HepG2 (cell line): Measurements from ENCODE around the gene ACTN4. TPM values are rescaled to one million over a fixed set of nuclear protein-coding genes. Genes with fewer than 3 reads are reported as not detected.

ENCODE experiments used
- ATRX ChIP-seq: sonication (generic); formaldehyde crosslinking; IDR thresholded peaks from 2 replicates; pipeline ENCODE4 v1.4.0; 2020; ENCODE audit warnings: missing genetic modification reagents, borderline replicate concordance
- BORCS8-MEF2B ChIP-seq: sonication (generic); formaldehyde crosslinking; IDR thresholded peaks from 2 replicates; pipeline ENCODE4 v1.8.0; 2022; ENCODE audit warnings: mild to moderate bottlenecking, missing genetic modification reagents
- BRF2 ChIP-seq: sonication (generic); formaldehyde crosslinking; IDR thresholded peaks from 2 replicates; pipeline ENCODE4 v1.8.1; 2022; ENCODE audit warnings: mild to moderate bottlenecking, missing genetic modification reagents
- DPF2 ChIP-seq: sonication (generic); formaldehyde crosslinking; IDR thresholded peaks from 2 replicates; pipeline ENCODE4 v1.4.0; 2020; ENCODE audit warnings: mild to moderate bottlenecking, low read depth, missing genetic modification reagents, borderline replicate concordance
- FOSL1 ChIP-seq: sonication (generic); formaldehyde crosslinking; IDR thresholded peaks from 2 replicates; pipeline ENCODE4 v1.9.0; 2021; ENCODE audit warnings: missing genetic modification reagents, borderline replicate concordance
- FOXA1 ChIP-seq, 2 experiments: fragments of 450-650 bp in 1 of 2; sonication (generic) in 1 of 2; formaldehyde crosslinking in 1 of 2; IDR thresholded peaks; 2 replicates each; pipeline versions ENCODE4 v1.4.0 to v1.6.1; 2016 to 2020; ENCODE audit warnings: missing genetic modification reagents in 1 of 2
- GZF1 ChIP-seq: sonication (generic); formaldehyde crosslinking; IDR thresholded peaks from 2 replicates; pipeline ENCODE4 v1.5.1; 2020; ENCODE audit warnings: mild to moderate bottlenecking, missing genetic modification reagents
- KLF6 ChIP-seq: IDR thresholded peaks from 2 replicates; pipeline ENCODE4 v1.8.0; 2016; ENCODE audit warnings: missing biosample characterization, missing genetic modification reagents
- MAF1 ChIP-seq: sonication (generic); formaldehyde crosslinking; IDR thresholded peaks from 2 replicates; pipeline ENCODE4 v1.5.0; 2020; ENCODE audit warnings: missing genetic modification reagents, borderline replicate concordance
- MXD1 ChIP-seq: sonication (generic); formaldehyde crosslinking; IDR thresholded peaks from 2 replicates; pipeline ENCODE4 v1.4.0; 2020; ENCODE audit warnings: mild to moderate bottlenecking, missing genetic modification reagents
- NFKB2 ChIP-seq: sonication (generic); formaldehyde crosslinking; IDR thresholded peaks from 2 replicates; pipeline ENCODE4 v1.4.0; 2020; ENCODE audit warnings: missing genetic modification reagents, borderline replicate concordance
- SMAD3 ChIP-seq: sonication (generic); formaldehyde crosslinking; IDR thresholded peaks from 2 replicates; pipeline ENCODE4 v1.4.0; 2020; ENCODE audit warnings: missing genetic modification reagents
- SP4 ChIP-seq: sonication (generic); formaldehyde crosslinking; IDR thresholded peaks from 2 replicates; pipeline ENCODE4 v1.8.1; 2023; ENCODE audit warnings: mild to moderate bottlenecking, missing genetic modification reagents
- SSRP1 ChIP-seq: IDR thresholded peaks from 2 replicates; pipeline ENCODE4 v1.6.1; 2016; ENCODE audit warnings: control low read depth
- TARDBP ChIP-seq: sonication (generic); formaldehyde crosslinking; IDR thresholded peaks from 2 replicates; pipeline ENCODE4 v1.8.0; 2022; ENCODE audit warnings: mild to moderate bottlenecking, missing genetic modification reagents
- TEAD3 ChIP-seq: optimal IDR thresholded peaks from 2 replicates; pipeline ENCODE3; 2016; ENCODE audit warnings: borderline replicate concordance
- ZFP36L2 ChIP-seq: sonication (generic); formaldehyde crosslinking; IDR thresholded peaks from 2 replicates; pipeline ENCODE4 v1.4.0; 2020; ENCODE audit warnings: missing genetic modification reagents
- ZNF160 ChIP-seq: sonication (generic); formaldehyde crosslinking; IDR thresholded peaks from 2 replicates; pipeline ENCODE4 v1.8.0; 2022; ENCODE audit warnings: mild to moderate bottlenecking, inconsistent platforms, missing genetic modification reagents
- ZNF33B ChIP-seq: sonication (generic); formaldehyde crosslinking; IDR thresholded peaks from 2 replicates; pipeline ENCODE4 v1.5.1; 2020; ENCODE audit warnings: mild to moderate bottlenecking, missing genetic modification reagents
- ZNF446 ChIP-seq: sonication (generic); formaldehyde crosslinking; IDR thresholded peaks from 2 replicates; pipeline ENCODE4 v1.5.0; 2020; ENCODE audit warnings: mild to moderate bottlenecking, missing genetic modification reagents
- ZNF574 ChIP-seq: sonication (generic); formaldehyde crosslinking; IDR thresholded peaks from 2 replicates; pipeline ENCODE4 v1.4.0; 2020; ENCODE audit warnings: missing genetic modification reagents
- ZNF691 ChIP-seq: sonication (generic); formaldehyde crosslinking; IDR thresholded peaks from 2 replicates; pipeline ENCODE4 v1.4.0; 2020; ENCODE audit warnings: missing genetic modification reagents, low read depth, mild to moderate bottlenecking, borderline replicate concordance
- ZNF720 ChIP-seq: sonication (generic); formaldehyde crosslinking; IDR thresholded peaks from 2 replicates; pipeline ENCODE4 v1.4.0; 2020; ENCODE audit warnings: missing genetic modification reagents
- ZNF761 ChIP-seq: sonication (generic); formaldehyde crosslinking; conservative IDR thresholded peaks from 2 replicates; pipeline ENCODE4 v1.4.0; 2020; ENCODE audit warnings: mild to moderate bottlenecking, missing genetic modification reagents
- ZNF768 ChIP-seq: sonication (generic); formaldehyde crosslinking; IDR thresholded peaks from 2 replicates; pipeline ENCODE4 v1.4.0; 2020; ENCODE audit warnings: missing genetic modification reagents
- ZNF878 ChIP-seq: sonication (generic); formaldehyde crosslinking; IDR thresholded peaks from 2 replicates; pipeline ENCODE4 v1.8.1; 2023; ENCODE audit warnings: mild to moderate bottlenecking, missing genetic modification reagents, moderate library complexity
- polyA plus RNA-seq, 8 experiments: library from polyadenylated mRNA; depleted of rRNA in 3 of 8; stranded (reverse) in 7 of 8; unstranded in 1 of 8; fragments of >200 nt; fragmentation: Illumina TruSeq in 4 of 8; extraction: Trizol in 4 of 8; gene quantifications; 2 replicates each; pipeline versions ENCODE4 v1.2.1 to v1.2.3, GENCODE V29; 2011 to 2016; ENCODE audit warnings: low read depth in 4 of 8, missing spikeins in 1 of 8, mixed read lengths in 1 of 8; ENCODE audit not compliant: insufficient read depth in 1 of 8
- total RNA-seq, 5 experiments: library from RNA; depleted of rRNA; stranded (reverse); fragments of >200 nt; fragmentation: Illumina TruSeq; extraction: Trizol; gene quantifications; 2 replicates each; pipeline ENCODE4 v1.2.3, GENCODE V29; 2016; ENCODE audit warnings: low read depth in 1 of 5

Gene ACTN4
- total and polyA plus RNA-seq, 2 of the 13 experiments (the other 11 are each of a cell fraction or from before 2014, with no cell fraction given): 171 to 192 TPM

- TF ChIP-seq BRF2 (CRISPR knock-in tag) (no peak), NFKB2 (CRISPR knock-in tag) (no peak), ZNF768 (CRISPR knock-in tag) (no peak), ZNF720 (CRISPR knock-in tag) (no peak), FOSL1 (peak; percentile 67; the same call in 1 of the 2 replicates), ZNF33B (CRISPR knock-in tag) (no peak), ZNF574 (no peak), MXD1 (CRISPR knock-in tag) (no peak), GZF1 (CRISPR knock-in tag) (no peak), SP4 (no peak), KLF6 (CRISPR knock-in tag) (no peak), TEAD3 (CRISPR knock-in tag) (peak; percentile 76), DPF2 (CRISPR knock-in tag) (no peak), ZNF878 (CRISPR knock-in tag) (no peak), ATRX (CRISPR knock-in tag) (no peak), FOXA1 (IDR thresholded peaks at IDR 0.05) (no peak), FOXA1 (CRISPR knock-in tag; IDR thresholded peaks at IDR 0.05) (peak; percentile 85), ZFP36L2 (CRISPR knock-in tag) (no peak), TARDBP (CRISPR knock-in tag) (peak; percentile 60; the same call in 1 of the 2 replicates), BORCS8-MEF2B (CRISPR knock-in tag) (no peak), MAF1 (CRISPR knock-in tag) (no peak), SMAD3 (CRISPR knock-in tag) (0 out of 2 replicates have a peak, but pooled peaks have one; percentile 68), ZNF446 (CRISPR knock-in tag) (no peak), SSRP1 (CRISPR knock-in tag) (peak; percentile 59; the same call in 1 of the 2 replicates), ZNF691 (CRISPR knock-in tag) (no peak), ZNF160 (CRISPR knock-in tag) (no peak), ZNF761 (CRISPR knock-in tag) (no peak)
These were observed 11.2 kb downstream of the ACTN4 start (continued) for GRCh38 chr19:38658462-38659306.
